Right atrium auricular region (tissue), 2 donors: Measurements from ENCODE around the gene PXDC1. TPM values are rescaled to one million over a fixed set of nuclear protein-coding genes. Genes with fewer than 3 reads are reported as not detected.

ENCODE experiments used
- DNase-seq: peaks from one replicate; pipeline ENCODE4 v3.0.0-alpha.2; 2019; ENCODE audit warnings: low spot score
- H3K27ac ChIP-seq, 2 donors: fragments of 200-600 bp; sonication (generic); 1 replicate in 1 of 2; 2 replicates in 1 of 2; pipeline ENCODE4 v1.5.1; 2016 to 2019
- H3K27me3 ChIP-seq, 2 donors: fragments of 200-600 bp; sonication (generic); one replicate each; pipeline versions ENCODE4 v1.5.1 to v1.6.0; 2017 to 2019
- H3K36me3 ChIP-seq: fragments of 200-600 bp; sonication (generic); one replicate; pipeline ENCODE4 v1.5.1; 2016
- H3K4me1 ChIP-seq, 2 donors: fragments of 200-600 bp; sonication (generic); one replicate each; pipeline versions ENCODE4 v1.5.1 to v1.6.0; 2017 to 2019
- H3K4me3 ChIP-seq, 2 donors: fragments of 200-600 bp; sonication (generic); 1 replicate in 1 of 2; 2 replicates in 1 of 2; pipeline ENCODE4 v1.5.1; 2017 to 2019; ENCODE audit warnings: mild to moderate bottlenecking in 1 of 2, moderate library complexity in 1 of 2
- H3K9me3 ChIP-seq, 2 donors: fragments of 200-600 bp; sonication (generic); one replicate each; pipeline ENCODE4 v1.5.1; 2019
- CTCF ChIP-seq, 2 donors: fragments of 200-600 bp; sonication (generic); IDR thresholded peaks; one replicate each; pipeline ENCODE4 v1.5.1; 2019; ENCODE audit warnings: antibody characterized with exemption in 2 of 2
- total RNA-seq, 2 donors: library from RNA; depleted of rRNA; stranded (reverse); fragments of >200 nt; gene quantifications; one replicate each; pipeline ENCODE4 v1.1.0, GENCODE V29; 2016

Gene PXDC1
- total RNA-seq, 2 donors from 2014 or later: 43.5 to 77.2 TPM

DNA sequence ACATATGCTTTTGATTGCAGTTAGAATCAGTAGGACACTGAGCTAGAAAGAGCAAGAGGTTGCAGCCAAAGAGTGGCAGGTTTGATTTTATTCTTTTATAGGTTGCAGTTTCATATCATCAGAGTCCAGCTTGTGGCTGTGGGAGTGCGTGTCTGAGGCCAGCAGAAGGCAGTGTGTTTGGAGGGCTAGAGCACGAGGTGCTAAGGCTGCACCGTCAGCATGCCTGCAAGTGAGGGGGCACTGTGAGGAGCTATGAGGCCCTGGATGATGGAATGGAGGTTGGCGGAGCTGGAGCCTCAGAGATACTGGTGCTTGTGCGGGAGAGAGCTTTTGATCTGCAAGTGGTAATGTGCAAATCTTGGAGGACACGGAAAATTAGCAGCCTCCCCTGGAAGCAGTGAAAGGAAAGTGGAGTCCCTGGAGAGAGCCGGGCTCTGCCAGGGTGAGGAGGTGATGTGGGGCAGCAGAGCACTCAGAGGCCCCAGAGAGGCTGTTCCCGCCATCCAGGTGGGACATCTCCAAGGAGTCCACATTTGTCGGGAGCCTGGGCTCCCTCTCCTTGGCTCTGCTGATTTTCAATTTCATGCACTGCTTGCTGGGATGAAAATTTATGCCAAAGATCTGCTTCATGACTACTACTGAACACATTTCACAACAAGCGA lies 43.6 kb downstream of the PXDC1 start:
- Histone ChIP-seq H3K9me3 (no peaks in the 10 kb centered on the region), H3K4me1 (no peaks in the 10 kb centered on the region), H3K27me3 (no peaks in the 10 kb centered on the region), H3K27ac (no peak overlapping the region), H3K4me3 (no peak overlapping the region), H3K36me3 (no peaks in the 10 kb centered on the region)
- DNase-seq: no peak
- no peak for TF ChIP-seq CTCF (IDR thresholded peaks at IDR 0.05)

- Histone ChIP-seq H3K36me3 (no peaks in the 10 kb centered on the region), H3K27ac (no peak overlapping the region), H3K4me1 (no peaks in the 10 kb centered on the region), H3K9me3 (no peaks in the 10 kb centered on the region), H3K27me3 (no peaks in the 10 kb centered on the region), H3K4me3 (no peak overlapping the region)
- TF ChIP-seq CTCF (IDR thresholded peaks at IDR 0.05): no peak
- no peak for DNase-seq
Measured at GRCh38 chr6:3707024-3707423, 44.5 kb downstream of the PXDC1 start.

DNA sequence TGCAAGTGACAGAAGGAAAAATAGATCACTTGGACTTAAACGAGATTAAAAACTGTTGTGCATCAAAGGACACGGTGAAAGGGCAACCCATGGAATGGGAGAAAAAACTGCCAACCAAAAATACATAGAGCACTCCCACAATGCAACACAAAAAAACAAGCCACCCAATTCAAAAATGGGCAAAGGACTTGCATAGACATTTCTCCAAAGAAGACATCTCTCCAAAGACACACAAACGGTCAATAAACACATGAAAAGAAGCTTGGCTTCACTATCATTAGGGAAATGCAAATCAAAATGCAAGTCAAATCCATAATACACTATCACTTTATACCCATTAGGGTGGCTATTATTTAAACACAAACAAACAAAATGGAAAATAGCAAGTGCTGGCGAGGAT lies 45.0 kb downstream of the PXDC1 start:
- Histone ChIP-seq H3K36me3 (no peaks in the 10 kb centered on the region), H3K27me3 (no peaks in the 10 kb centered on the region), H3K27ac (no peak overlapping the region), H3K9me3 (no peaks in the 10 kb centered on the region), H3K4me1 (no peaks in the 10 kb centered on the region), H3K4me3 (no peak overlapping the region)
- DNase-seq: no peak
- TF ChIP-seq CTCF (IDR thresholded peaks at IDR 0.05): no peak

GRCh38 chr6:3701631-3702030 lies 49.9 kb downstream of the PXDC1 start:
- no peak overlapping the region for H3K27ac ChIP-seq
- H3K27me3 ChIP-seq: no peaks in the 10 kb centered on the region
- no peak overlapping the region for H3K4me3 ChIP-seq
- H3K36me3 ChIP-seq: no peaks in the 10 kb centered on the region
- DNase-seq: no peak
- TF ChIP-seq CTCF (IDR thresholded peaks at IDR 0.05): no peak
- H3K4me1 ChIP-seq: no peaks in the 10 kb centered on the region
- H3K9me3 ChIP-seq: no peaks in the 10 kb centered on the region

- Histone ChIP-seq H3K27me3 (no peaks in the 10 kb centered on the region), H3K36me3 (no peaks in the 10 kb centered on the region), H3K27ac (no peak overlapping the region), H3K4me1 (no peaks in the 10 kb centered on the region), H3K4me3 (no peak overlapping the region), H3K9me3 (no peaks in the 10 kb centered on the region)
- no peak for TF ChIP-seq CTCF (IDR thresholded peaks at IDR 0.05)
- no peak for DNase-seq
Measured at GRCh38 chr6:3699231-3699630, 52.3 kb downstream of the PXDC1 start.

DNA sequence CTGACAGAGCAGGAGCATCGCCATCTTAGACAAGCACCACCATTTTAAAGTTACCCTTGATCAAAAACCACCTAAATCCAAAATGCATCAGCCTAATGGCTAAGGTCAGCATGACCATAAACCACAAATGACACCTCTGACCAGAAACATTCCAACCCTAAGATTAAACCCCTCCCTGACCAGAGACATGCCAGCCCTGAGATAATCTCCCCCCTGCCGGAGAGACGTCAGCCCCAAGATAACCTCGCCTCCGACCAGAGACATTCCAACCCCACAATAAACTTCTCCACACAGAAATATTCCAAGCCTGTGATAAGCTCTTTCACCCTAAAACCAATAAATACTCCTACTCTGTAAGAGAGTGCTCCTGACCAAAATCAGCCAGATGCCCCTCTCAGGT lies 53.5 kb downstream of the PXDC1 start:
- no peaks in the 10 kb centered on the region for H3K36me3 ChIP-seq
- no peaks in the 10 kb centered on the region for H3K9me3 ChIP-seq
- no peak for DNase-seq
- H3K27ac ChIP-seq: no peak overlapping the region
- no peak for TF ChIP-seq CTCF (IDR thresholded peaks at IDR 0.05)
- no peaks in the 10 kb centered on the region for H3K4me1 ChIP-seq
- H3K4me3 ChIP-seq: no peak overlapping the region
- no peaks in the 10 kb centered on the region for H3K27me3 ChIP-seq
